Vagina (tissue), 2 donors: ENCODE results near the gene PPP2R2D. TPM values are rescaled to one million over a fixed set of nuclear protein-coding genes. Genes with fewer than 3 reads are reported as not detected.

ENCODE experiments used
- DNase-seq, 2 donors: peaks; one replicate each; pipeline ENCODE4 v3.0.0-alpha.2; 2017; ENCODE audit errors: extremely low spot score in 2 of 2
- H3K27ac ChIP-seq: fragments of 200-600 bp; sonication (generic); one replicate; pipeline ENCODE4 v1.5.1; 2019
- H3K27me3 ChIP-seq: fragments of 200-600 bp; sonication (generic); one replicate; pipeline ENCODE4 v1.5.1; 2019
- H3K36me3 ChIP-seq, 2 donors: fragments of 200-600 bp; sonication (generic); one replicate each; pipeline ENCODE4 v1.5.1; 2017 to 2019
- H3K4me1 ChIP-seq: fragments of 200-600 bp; sonication (generic); one replicate; pipeline ENCODE4 v1.5.1; 2019
- H3K4me3 ChIP-seq, 2 donors: fragments of 200-600 bp; sonication (generic); 1 replicate in 1 of 2; 2 replicates in 1 of 2; pipeline ENCODE4 v1.5.1; 2016 to 2019
- H3K9me3 ChIP-seq: fragments of 200-600 bp; sonication (generic); one replicate; pipeline ENCODE4 v1.5.1; 2019
- CTCF ChIP-seq, 3 experiments: fragments of 450-650 bp in 2 of 3; fragments of 200-600 bp in 1 of 3; sonication (generic) in 1 of 3; IDR thresholded peaks; one replicate each; pipeline ENCODE4 v1.5.1; 2017 to 2019; ENCODE audit warnings: antibody characterized with exemption in 3 of 3, mild to moderate bottlenecking in 2 of 3, moderate library complexity in 2 of 3
- POLR2A ChIP-seq, 2 donors: fragments of 450-650 bp; IDR thresholded peaks; one replicate each; pipeline ENCODE4 v1.6.1; 2017; ENCODE audit warnings: antibody characterized with exemption in 2 of 2, mild to moderate bottlenecking in 2 of 2, moderate library complexity in 2 of 2
- POLR2AphosphoS5 ChIP-seq, 2 donors: sonication (generic); formaldehyde crosslinking; IDR thresholded peaks; one replicate each; pipeline ENCODE4 v1.9.0; 2017; ENCODE audit warnings: antibody characterized with exemption in 2 of 2, mild to moderate bottlenecking in 2 of 2, low read depth in 1 of 2; ENCODE audit not compliant: insufficient read depth in 1 of 2
- intact Hi-C: fragments of 100-400 bp; cut with DNase I; formaldehyde crosslinking; loops from one replicate; pipeline ENCODE4 v1.15.1; 2023
- total RNA-seq: library from RNA; depleted of rRNA; stranded (reverse); fragments of >200 nt; gene quantifications from one replicate; pipeline ENCODE4 v1.2.3, GENCODE V29; 2016

Gene PPP2R2D
- total RNA-seq, 1 donor from 2014 or later: 49.4 TPM

GRCh38 chr10:131905267-131905571 lies 4.4 kb downstream of the PPP2R2D start:
- Histone ChIP-seq H3K27me3 (no peaks in the 10 kb centered on the region), H3K27ac (no peak overlapping the region), H3K4me1 (peaks cover 85% of the 10 kb centered on the region), H3K4me3 (no peak overlapping the region), H3K9me3 (no peaks in the 10 kb centered on the region), H3K36me3 (no peaks in the 10 kb centered on the region)
- TF ChIP-seq POLR2A (IDR thresholded peaks at IDR 0.05): no peak
- TF ChIP-seq CTCF (IDR thresholded peaks at IDR 0.05): no peak
- TF ChIP-seq POLR2AphosphoS5 (IDR thresholded peaks at IDR 0.05; ENCODE audit: insufficient read depth in 1 of 2, low read depth in 1 of 2): no peak
- DNase-seq: no peak
- intact Hi-C loops: loop anchor here (10.0 kb wide), 2 partner anchors 60 to 430 kb away; partner anchors contain the start of gene LRRC27

GRCh38 chr10:131905603-131906268 lies 4.9 kb downstream of the PPP2R2D start:
- DNase-seq: no peak
- Histone ChIP-seq H3K9me3 (no peaks in the 10 kb centered on the region), H3K4me3 (no peak overlapping the region), H3K36me3 (no peaks in the 10 kb centered on the region), H3K4me1 (peaks cover 88% of the 10 kb centered on the region), H3K27ac (no peak overlapping the region), H3K27me3 (no peaks in the 10 kb centered on the region)
- intact Hi-C loops: loop anchor here (10.0 kb wide), 2 partner anchors 59 to 429 kb away; partner anchors contain the start of gene LRRC27
- TF ChIP-seq POLR2AphosphoS5 (IDR thresholded peaks at IDR 0.05; ENCODE audit: insufficient read depth in 1 of 2, low read depth in 1 of 2) (no peak), CTCF (IDR thresholded peaks at IDR 0.05) (no peak), POLR2A (IDR thresholded peaks at IDR 0.05) (no peak)

- Histone ChIP-seq H3K36me3 (no peaks in the 10 kb centered on the region), H3K27ac (no peak overlapping the region), H3K4me3 (no peak overlapping the region), H3K9me3 (no peaks in the 10 kb centered on the region), H3K27me3 (no peaks in the 10 kb centered on the region), H3K4me1 (peaks cover 93% of the 10 kb centered on the region)
- TF ChIP-seq POLR2AphosphoS5 (IDR thresholded peaks at IDR 0.05; ENCODE audit: insufficient read depth in 1 of 2, low read depth in 1 of 2) (no peak), CTCF (IDR thresholded peaks at IDR 0.05) (no peak), POLR2A (IDR thresholded peaks at IDR 0.05) (no peak)
- intact Hi-C loops: loop anchor here (10.0 kb wide), 2 partner anchors 59 to 429 kb away; partner anchors contain the start of gene LRRC27
- DNase-seq: no peak
These were observed 5.4 kb downstream of the PPP2R2D start for GRCh38 chr10:131906269-131906639.

- Histone ChIP-seq H3K27ac (no peak overlapping the region), H3K9me3 (no peaks in the 10 kb centered on the region), H3K4me3 (no peak overlapping the region), H3K4me1 (peaks cover 83% of the 10 kb centered on the region), H3K36me3 (peaks cover 0 to 4% of the 10 kb centered on the region in 2 donors), H3K27me3 (no peaks in the 10 kb centered on the region)
- intact Hi-C loops: loop anchor here (10.0 kb wide), 2 partner anchors 57 to 427 kb away; partner anchors contain the start of gene LRRC27
- no peak for DNase-seq
- TF ChIP-seq CTCF (IDR thresholded peaks at IDR 0.05): no peak
- no peak for TF ChIP-seq POLR2A (IDR thresholded peaks at IDR 0.05)
- no peak for TF ChIP-seq POLR2AphosphoS5 (IDR thresholded peaks at IDR 0.05; ENCODE audit: insufficient read depth in 1 of 2, low read depth in 1 of 2)
These were observed 6.9 kb downstream of the PPP2R2D start for GRCh38 chr10:131907679-131908078.

GRCh38 chr10:131908151-131908550 lies 7.3 kb downstream of the PPP2R2D start:
- TF ChIP-seq POLR2AphosphoS5 (IDR thresholded peaks at IDR 0.05; ENCODE audit: insufficient read depth in 1 of 2, low read depth in 1 of 2): no peak
- no peak for TF ChIP-seq CTCF (IDR thresholded peaks at IDR 0.05)
- no peak for TF ChIP-seq POLR2A (IDR thresholded peaks at IDR 0.05)
- no peak overlapping the region for H3K27ac ChIP-seq
- peaks cover 78% of the 10 kb centered on the region for H3K4me1 ChIP-seq
- no peaks in the 10 kb centered on the region for H3K9me3 ChIP-seq
- no peaks in the 10 kb centered on the region for H3K27me3 ChIP-seq
- H3K36me3 ChIP-seq: peaks cover 0 to 5% of the 10 kb centered on the region in 2 donors
- DNase-seq: no peak
- no peak overlapping the region for H3K4me3 ChIP-seq
- intact Hi-C loops: loop anchor here (10.0 kb wide), 2 partner anchors 57 to 427 kb away; partner anchors contain the start of gene LRRC27
